ENCODE measurements around the gene CNNM1.

The CNNM1 gene

DNA sequence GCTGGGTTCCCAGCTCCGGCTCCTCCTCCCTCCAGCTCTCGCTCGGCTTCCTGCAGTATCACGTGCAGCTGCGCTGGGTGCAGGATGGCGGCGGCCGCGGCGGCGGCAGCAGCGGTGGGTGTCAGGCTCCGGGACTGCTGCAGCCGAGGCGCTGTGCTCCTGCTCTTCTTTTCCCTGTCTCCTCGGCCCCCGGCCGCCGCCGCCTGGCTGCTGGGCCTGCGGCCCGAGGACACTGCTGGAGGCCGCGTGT lies at the start of gene CNNM1:
CNNM1 (plus strand) TSS at position 53 of the 250 bp plus-strand sequence; CDS start at position 85, 32 bp downstream.
- H3K4me3 ChIP-seq (ENCODE audit: low read depth, low read length), result peak within 1 kb of the TSS; percentile 44
- no peak for DNase-seq (ENCODE audit: low read depth)
- no peak for TF ChIP-seq CTCF (IDR thresholded peaks at IDR 0.05; ENCODE audit: low read depth, low read length, missing control alignments)
- in situ Hi-C loops (cut with HindIII; ENCODE audit: low sequenced_read_pairs), result no loop called here

GRCh38 chr10:99279626-99280111 lies 49.5 kb upstream of the CNNM1 start:
- peak; percentile 4 for DNase-seq (ENCODE audit: low read depth)
- TF ChIP-seq CTCF (IDR thresholded peaks at IDR 0.05; ENCODE audit: low read depth, low read length, missing control alignments), result no peak
- no peak overlapping the region for H3K4me3 ChIP-seq (ENCODE audit: low read depth, low read length)
- in situ Hi-C loops (cut with HindIII; ENCODE audit: low sequenced_read_pairs), result no loop called here

DNA sequence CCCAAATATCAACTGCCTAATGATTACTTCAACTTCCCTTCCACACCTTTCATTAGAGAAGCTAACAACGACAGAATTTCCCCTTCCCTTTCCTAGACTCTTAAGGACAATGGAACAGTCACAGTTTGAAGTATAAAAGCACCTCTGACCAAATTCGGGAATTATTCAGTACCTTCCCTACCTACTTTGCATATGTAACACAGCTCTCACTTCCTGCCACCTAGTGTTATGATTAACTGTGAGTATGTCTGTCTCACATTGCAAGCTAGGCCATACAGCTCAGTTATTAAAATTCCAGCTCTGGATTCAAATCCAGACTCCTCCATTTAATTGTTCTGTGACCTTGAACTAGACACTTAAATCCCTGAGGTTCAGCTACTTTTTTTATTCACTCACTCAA lies 48.7 kb upstream of the CNNM1 start:
- DNase-seq (ENCODE audit: low read depth), result no peak
- in situ Hi-C loops (cut with HindIII; ENCODE audit: low sequenced_read_pairs), result no loop called here
- TF ChIP-seq CTCF (IDR thresholded peaks at IDR 0.05; ENCODE audit: low read depth, low read length, missing control alignments), result no peak
- H3K4me3 ChIP-seq (ENCODE audit: low read depth, low read length), result no peak overlapping the region

GRCh38 chr10:99285881-99286280 lies 43.3 kb upstream of the CNNM1 start:
- peak; percentile 5 for DNase-seq (ENCODE audit: low read depth)
- H3K4me3 ChIP-seq (ENCODE audit: low read depth, low read length), result no peak overlapping the region
- TF ChIP-seq CTCF (IDR thresholded peaks at IDR 0.05; ENCODE audit: low read depth, low read length, missing control alignments), result no peak
- in situ Hi-C loops (cut with HindIII; ENCODE audit: low sequenced_read_pairs), result no loop called here

DNA sequence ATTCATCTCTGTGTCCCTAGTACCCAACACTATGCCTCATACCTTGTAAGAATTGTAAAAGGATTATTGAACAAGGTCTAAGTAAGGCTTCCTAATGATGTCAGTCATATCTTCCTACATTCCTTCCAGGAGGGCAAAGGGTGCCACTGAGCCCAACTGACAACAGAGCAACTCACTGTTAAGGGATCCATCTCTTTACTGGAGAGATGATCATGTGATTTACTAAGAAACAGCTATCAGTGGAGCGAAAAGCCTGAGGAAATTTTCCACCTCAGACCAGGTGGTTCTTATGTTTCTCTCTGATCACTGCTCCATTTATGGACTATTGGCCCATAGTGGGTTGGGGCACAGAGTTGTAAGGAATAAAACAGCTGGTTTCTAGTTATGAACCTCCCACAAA lies 38.9 kb upstream of the CNNM1 start:
- no peak overlapping the region for H3K4me3 ChIP-seq (ENCODE audit: low read depth, low read length)
- no peak for TF ChIP-seq CTCF (IDR thresholded peaks at IDR 0.05; ENCODE audit: low read depth, low read length, missing control alignments)
- in situ Hi-C loops (cut with HindIII; ENCODE audit: low sequenced_read_pairs), result no loop called here
- no peak for DNase-seq (ENCODE audit: low read depth)

GRCh38 chr10:99292159-99292558 lies 37.0 kb upstream of the CNNM1 start:
- no peak for TF ChIP-seq CTCF (IDR thresholded peaks at IDR 0.05; ENCODE audit: low read depth, low read length, missing control alignments)
- no peak overlapping the region for H3K4me3 ChIP-seq (ENCODE audit: low read depth, low read length)
- in situ Hi-C loops (cut with HindIII; ENCODE audit: low sequenced_read_pairs), result no loop called here
- peak; percentile 13 for DNase-seq (ENCODE audit: low read depth)

- no peak for TF ChIP-seq CTCF (IDR thresholded peaks at IDR 0.05; ENCODE audit: low read depth, low read length, missing control alignments)
- no peak overlapping the region for H3K4me3 ChIP-seq (ENCODE audit: low read depth, low read length)
- in situ Hi-C loops (cut with HindIII; ENCODE audit: low sequenced_read_pairs), result no loop called here
- no peak for DNase-seq (ENCODE audit: low read depth)
Measured at GRCh38 chr10:99296605-99297004, 32.6 kb upstream of the CNNM1 start.
